ENCODE results near the gene ALOX15. TPM values are rescaled to one million over a fixed set of nuclear protein-coding genes. Genes with fewer than 3 reads are reported as not detected.

The ALOX15 gene
- total and polyA plus RNA-seq, 9 donors: 0.07 to 4.1 (median 0.38) TPM; not detected in 3

DNA sequence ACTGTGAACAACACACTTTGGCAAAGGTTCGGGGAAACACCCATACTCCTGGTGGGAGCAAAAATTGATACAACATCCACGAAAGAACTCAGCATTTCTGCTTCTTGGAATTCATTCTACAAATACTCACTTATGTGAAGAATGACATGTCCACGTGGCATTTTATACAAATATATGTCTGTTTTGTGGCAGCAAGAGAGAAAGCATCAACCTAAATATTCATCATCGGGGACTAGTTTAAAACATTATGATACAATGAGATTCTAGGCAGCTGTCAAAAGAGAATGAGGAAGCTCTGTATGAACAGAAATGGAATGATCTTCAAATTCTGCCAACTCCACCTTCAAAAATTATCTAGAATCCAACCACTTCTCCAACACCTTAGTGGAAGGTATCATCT, 25.7 kb upstream of the ALOX15 start:
- no peak overlapping the region for H3K27ac ChIP-seq
- no peaks in the 10 kb centered on the region for H3K36me3 ChIP-seq
- H3K27me3 ChIP-seq: no peaks in the 10 kb centered on the region
- intact Hi-C loops (cut with DNase I): no loop called here
- no peaks in the 10 kb centered on the region for H3K9me3 ChIP-seq
- no peak overlapping the region for H3K4me3 ChIP-seq
- no peaks in the 10 kb centered on the region for H3K4me1 ChIP-seq (ENCODE audit: insufficient read depth)
- TF ChIP-seq CTCF (IDR thresholded peaks at IDR 0.05) (no peak), EP300 (IDR thresholded peaks at IDR 0.05) (no peak), POLR2A (IDR thresholded peaks at IDR 0.05) (no peak)
- WGBS, 3 donors: 56 to 71% (median 64%) methylated on average over 4 of the region's 4 CpGs
- DNase-seq: no peak

- Histone ChIP-seq H3K36me3 (no peaks in the 10 kb centered on the region), H3K4me1 (ENCODE audit: insufficient read depth) (no peaks in the 10 kb centered on the region), H3K27me3 (no peaks in the 10 kb centered on the region), H3K4me3 (no peak overlapping the region), H3K9me3 (no peaks in the 10 kb centered on the region), H3K27ac (no peak overlapping the region)
- intact Hi-C loops (cut with DNase I): no loop called here
- WGBS, 3 donors: 50 to 61% (median 54%) methylated on average over 5 of the region's 5 CpGs
- DNase-seq: no peak
- no peak for TF ChIP-seq CTCF (IDR thresholded peaks at IDR 0.05)
- TF ChIP-seq EP300 (IDR thresholded peaks at IDR 0.05): no peak
- TF ChIP-seq POLR2A (IDR thresholded peaks at IDR 0.05): no peak
These were observed 24.8 kb upstream of the ALOX15 start for GRCh38 chr17:4666296-4666695.

DNA sequence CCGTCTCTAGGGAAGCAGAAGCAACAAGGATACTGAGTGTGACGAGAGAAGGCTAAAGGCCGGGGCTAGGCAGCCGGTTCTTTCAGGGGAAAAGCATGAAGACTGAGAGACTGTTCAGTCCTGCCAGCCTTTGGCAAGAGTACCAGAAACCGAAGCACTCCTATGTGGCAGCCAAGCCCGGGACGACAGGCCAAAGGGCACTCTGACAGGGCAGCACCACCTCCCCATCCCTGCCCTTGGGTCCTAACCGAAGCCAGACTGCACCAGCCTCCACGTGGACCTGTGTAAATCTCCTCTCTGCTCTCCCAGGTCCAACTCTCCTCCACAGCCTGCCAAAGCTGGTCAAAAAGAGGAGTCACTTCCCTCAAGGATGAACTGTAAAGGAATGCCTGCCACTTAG, 23.5 kb upstream of the ALOX15 start:
- Histone ChIP-seq H3K27me3 (no peaks in the 10 kb centered on the region), H3K27ac (no peak overlapping the region), H3K4me3 (no peak overlapping the region), H3K9me3 (no peaks in the 10 kb centered on the region), H3K4me1 (ENCODE audit: insufficient read depth) (no peaks in the 10 kb centered on the region), H3K36me3 (no peaks in the 10 kb centered on the region)
- intact Hi-C loops (cut with DNase I): no loop called here
- no peak for DNase-seq
- no peak for TF ChIP-seq EP300 (IDR thresholded peaks at IDR 0.05)
- TF ChIP-seq POLR2A (IDR thresholded peaks at IDR 0.05): no peak
- no peak for TF ChIP-seq CTCF (IDR thresholded peaks at IDR 0.05)
- whole genome bisulfite sequencing, 3 donors: 58 to 66% (median 59%) methylated on average over 9 of the region's 9 CpGs

- whole genome bisulfite sequencing, 3 donors: 70 to 82% (median 72%) methylated on average over 9 of the region's 9 CpGs
- no peak for DNase-seq
- Histone ChIP-seq H3K4me1 (ENCODE audit: insufficient read depth) (no peaks in the 10 kb centered on the region), H3K36me3 (no peaks in the 10 kb centered on the region), H3K4me3 (no peak overlapping the region), H3K9me3 (no peaks in the 10 kb centered on the region), H3K27ac (no peak overlapping the region), H3K27me3 (no peaks in the 10 kb centered on the region)
- TF ChIP-seq EP300 (IDR thresholded peaks at IDR 0.05) (no peak), CTCF (IDR thresholded peaks at IDR 0.05) (no peak), POLR2A (IDR thresholded peaks at IDR 0.05) (no peak)
- intact Hi-C loops (cut with DNase I): no loop called here
These were observed 22.8 kb upstream of the ALOX15 start for GRCh38 chr17:4664230-4664629.

- DNase-seq: no peak
- Histone ChIP-seq H3K27ac (no peak overlapping the region), H3K9me3 (no peaks in the 10 kb centered on the region), H3K27me3 (no peaks in the 10 kb centered on the region), H3K4me3 (no peak overlapping the region), H3K4me1 (ENCODE audit: insufficient read depth) (no peaks in the 10 kb centered on the region), H3K36me3 (no peaks in the 10 kb centered on the region)
- intact Hi-C loops (cut with DNase I): no loop called here
- 62 to 80% (median 64%) methylated on average over 8 of the region's 8 CpGs for WGBS, 3 donors
- no peak for TF ChIP-seq EP300 (IDR thresholded peaks at IDR 0.05)
- no peak for TF ChIP-seq CTCF (IDR thresholded peaks at IDR 0.05)
- no peak for TF ChIP-seq POLR2A (IDR thresholded peaks at IDR 0.05)
These were observed 22.2 kb upstream of the ALOX15 start for GRCh38 chr17:4663711-4664110.

Measured in ovary (tissue), 9 donors.